Activated naive CD4-positive, alpha-beta T cell treated with Interleukin-2 at 50 U/mL for 16 hours (primary cell): ENCODE measurements around the gene NKX1-1.
"Not testable (repeated sequence)": the region's sequence is repeated elsewhere in the genome, so short reads cannot be mapped to it uniquely, and the experiment has no call there.

ENCODE experiments used
- DNase-seq: peaks from one replicate; pipeline ENCODE4 v3.0.0-alpha.2; 2020

NKX1-1 gene

DNA sequence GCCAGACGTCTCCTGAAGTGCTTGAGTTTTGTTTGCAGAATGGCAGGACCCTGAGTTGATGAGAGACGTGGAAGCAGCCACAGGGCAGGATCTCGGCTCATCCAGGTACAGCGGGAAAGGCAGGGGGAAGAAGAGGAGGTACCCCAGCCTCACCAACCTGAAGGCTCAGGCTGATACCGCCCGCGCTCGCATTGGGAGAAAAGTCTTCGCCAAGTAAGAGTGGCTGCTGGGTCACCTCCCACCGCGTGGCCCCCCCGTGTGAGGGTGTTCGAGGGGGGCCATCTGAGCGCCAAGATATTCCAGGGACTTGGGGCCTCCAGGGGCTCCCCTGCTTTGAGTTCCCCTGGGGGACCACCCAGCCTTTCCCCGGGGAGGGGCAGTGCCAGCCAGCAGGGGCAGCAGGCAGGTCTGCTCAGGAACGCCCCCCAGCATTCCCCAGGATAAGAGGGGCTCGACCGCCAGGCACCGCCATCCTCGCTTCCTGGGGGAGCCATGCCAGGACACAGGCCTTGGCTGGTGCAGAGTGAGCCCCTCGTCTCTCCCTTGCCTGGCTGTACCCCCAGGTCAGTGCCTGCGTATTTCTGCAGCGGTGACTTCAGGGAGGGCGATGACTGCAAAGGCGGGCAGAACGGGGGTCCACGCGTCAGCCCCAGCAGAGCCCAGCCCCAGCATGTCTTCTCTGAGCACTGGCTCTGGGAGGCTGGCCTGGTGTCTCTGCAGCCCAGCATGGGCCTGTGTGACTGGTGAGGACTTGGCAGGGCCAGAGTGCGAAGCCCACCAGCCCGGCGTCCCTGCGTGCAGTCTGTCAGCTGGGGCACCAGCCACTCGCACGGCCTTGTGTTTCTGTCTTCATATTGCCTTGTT, 22.3 kb downstream of the NKX1-1 start:
- DNase-seq: no peak

- DNase-seq: no peak
Measured at GRCh38 chr4:1382776-1383727, 23.2 kb downstream of the NKX1-1 start.

GRCh38 chr4:1381944-1382541, 24.2 kb downstream of the NKX1-1 start:
- DNase-seq: no peak

DNA sequence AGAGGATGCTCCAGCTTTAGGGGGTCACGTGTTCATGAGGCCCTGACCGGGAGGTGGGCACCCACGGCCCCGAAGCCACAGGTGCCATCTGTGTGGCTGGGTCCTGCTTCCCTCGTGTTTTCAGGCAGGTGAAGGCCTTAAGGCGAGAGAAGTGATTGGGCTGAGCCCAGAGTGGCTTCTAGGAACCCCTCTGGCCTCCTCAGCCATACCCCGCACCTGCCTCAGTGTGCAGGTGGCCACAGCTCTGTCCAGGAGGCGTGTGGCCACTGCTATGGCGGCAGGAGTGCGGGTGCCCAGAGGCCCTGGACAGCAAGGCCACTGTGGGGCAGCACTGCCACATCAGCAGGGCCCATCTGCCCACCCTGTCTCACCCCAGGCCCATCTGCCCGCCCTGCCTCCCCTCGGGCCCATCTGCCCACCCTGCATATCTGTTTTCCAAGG, 25.0 kb downstream of the NKX1-1 start:
- no peak for DNase-seq

DNA sequence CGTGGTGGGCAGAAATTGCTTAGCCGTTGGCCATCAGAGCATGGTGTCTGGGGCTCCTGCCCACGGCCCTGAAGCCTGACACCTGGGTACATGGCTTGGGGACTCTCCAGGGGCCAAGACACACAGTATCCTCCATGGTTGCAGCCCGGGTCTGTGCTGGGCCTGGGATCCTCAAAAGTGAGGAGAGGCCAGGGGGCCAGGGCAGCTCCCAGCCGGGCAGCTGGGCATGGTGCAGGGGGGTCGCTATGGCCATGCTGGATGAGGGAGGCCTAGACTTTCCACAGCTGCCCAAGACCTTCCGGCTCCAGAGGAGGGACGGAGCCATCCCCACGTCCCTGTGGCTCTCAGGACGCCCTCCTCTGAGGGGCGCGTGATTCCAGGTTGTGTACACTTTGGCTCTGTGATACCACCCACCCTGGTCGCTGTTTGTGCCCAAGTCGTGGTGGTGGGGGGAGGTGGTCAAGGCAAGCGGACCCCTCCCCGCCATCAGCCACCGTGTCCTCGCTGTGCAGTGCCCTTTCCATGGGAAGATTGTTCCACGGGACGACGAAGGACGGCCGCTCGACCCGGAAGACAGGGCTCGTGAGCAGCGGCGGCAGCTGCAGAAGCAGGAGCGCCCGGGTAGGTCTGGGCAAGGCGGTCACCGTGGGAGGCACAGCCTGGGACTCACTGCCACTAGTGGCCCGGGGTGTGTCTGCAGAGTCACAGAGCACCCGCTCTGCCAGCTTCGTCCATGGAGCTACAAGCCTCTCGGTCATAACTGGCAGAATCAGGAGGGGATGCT, 25.7 kb downstream of the NKX1-1 start:
- DNase-seq: no peak

DNA sequence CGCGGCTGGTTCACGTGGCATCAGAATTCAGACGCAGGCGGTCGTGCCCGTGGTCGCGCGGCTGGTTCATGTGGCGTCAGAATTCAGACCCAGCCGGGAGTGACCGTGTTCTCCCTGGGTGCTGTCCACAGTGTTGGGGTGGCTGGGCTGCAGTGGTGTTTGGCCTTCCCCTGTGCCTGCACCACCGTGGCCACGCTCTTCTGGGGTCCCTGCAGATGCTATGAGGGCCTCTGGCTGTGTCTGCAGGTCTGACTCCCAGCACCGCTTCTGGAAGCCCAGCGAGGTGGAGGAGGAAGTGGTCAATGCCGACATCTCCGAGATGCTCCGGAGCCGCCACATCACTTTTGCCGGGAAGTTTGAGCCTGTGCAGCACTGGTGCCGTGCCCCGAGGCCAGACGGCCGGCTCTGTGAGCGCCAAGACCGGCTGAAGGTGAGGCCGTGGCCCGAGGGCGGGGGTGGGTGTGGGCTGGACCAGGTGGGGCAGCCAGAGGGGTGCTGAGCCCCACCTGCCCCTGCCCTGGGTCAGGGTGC, 26.4 kb downstream of the NKX1-1 start:
- no peak for DNase-seq

DNA sequence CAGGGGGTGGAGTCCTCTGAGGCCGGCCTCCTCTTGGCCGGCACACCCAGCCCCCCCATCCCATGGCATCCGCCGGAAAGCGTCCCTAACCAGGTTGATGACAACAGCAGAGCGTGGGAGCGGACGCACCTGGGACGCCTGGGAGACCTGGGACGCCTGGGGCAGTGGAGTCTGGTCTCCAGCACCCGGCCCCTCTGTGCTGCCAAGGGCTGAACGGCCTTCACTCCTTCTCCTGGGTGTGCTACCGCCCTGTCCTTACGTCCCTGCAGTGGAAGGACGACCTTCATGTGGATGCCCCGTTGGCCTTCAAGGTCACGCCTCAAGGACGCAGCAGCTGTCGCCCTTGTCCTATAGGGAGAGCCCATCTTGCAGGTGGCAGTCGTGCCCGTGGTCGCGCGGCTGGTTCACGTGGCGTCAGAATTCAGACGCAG, 26.9 kb downstream of the NKX1-1 start:
- no peak for DNase-seq

DNA sequence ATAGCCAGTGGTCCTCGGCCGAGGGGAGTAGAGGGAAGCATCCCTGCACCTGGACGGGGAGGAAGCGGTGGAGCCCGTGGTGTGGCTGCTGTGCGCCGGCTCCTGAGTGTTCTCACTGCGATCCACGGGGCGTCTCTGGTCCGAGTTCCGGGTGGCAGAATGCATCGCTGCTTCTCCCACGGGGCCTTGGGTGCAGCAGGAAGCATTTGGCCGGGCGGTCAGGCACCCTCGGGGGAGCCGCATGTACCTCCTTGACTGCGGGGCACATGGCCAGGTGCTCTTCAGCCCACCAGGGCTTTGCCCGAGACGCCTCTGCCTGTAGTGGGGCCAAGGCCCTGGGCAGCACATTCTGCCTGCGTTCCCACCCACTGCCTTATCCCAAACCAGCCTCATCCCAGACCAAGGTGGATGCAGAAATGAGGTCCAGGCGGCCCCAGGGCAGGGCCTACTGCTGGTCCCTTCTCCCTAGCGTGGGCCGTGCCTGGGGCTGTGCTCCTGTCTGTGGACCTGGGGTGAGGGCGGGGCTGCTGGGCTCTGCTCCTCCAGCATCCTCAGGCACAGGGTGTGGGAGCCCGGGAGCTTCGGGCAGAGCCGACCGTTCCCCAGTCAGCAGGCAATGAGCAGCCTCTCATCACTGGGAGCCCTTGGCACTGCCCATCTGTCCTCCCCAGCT, 27.5 kb downstream of the NKX1-1 start:
- no peak for DNase-seq

DNA sequence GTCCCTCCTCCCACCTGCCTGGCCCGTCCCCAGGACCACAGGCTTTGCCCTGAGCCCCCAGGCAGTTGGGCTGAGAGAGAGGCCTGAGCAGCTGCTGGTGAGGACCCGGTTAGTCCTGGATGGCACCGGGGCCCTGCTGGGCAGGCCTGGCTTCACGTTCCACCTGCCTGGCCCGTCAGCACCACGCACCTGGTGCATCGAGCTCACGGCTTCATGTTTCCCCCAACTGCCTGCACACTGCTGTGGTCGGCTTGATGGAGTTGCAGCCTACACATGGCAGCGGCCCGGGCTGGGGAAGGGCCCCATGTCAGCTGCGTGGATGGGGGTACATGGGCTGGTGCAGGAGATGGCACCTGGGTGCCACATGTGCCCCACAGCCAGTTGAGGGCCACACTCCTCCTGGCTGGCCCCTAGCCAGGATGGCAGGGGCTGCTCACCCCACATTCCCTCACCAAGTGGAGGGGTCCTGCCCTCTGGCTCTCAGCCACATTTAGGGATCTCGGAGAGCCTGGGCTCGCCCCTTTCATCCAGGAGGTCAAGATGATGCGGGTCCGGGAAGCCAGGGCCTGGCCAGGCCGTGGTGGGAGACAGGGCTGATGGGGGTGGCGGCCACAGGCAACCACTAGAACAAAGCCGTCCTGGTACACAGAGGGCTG, 28.5 kb downstream of the NKX1-1 start:
- DNase-seq: no peak

- DNase-seq: no peak
Measured at GRCh38 chr4:1376841-1377605, 29.2 kb downstream of the NKX1-1 start.

DNA sequence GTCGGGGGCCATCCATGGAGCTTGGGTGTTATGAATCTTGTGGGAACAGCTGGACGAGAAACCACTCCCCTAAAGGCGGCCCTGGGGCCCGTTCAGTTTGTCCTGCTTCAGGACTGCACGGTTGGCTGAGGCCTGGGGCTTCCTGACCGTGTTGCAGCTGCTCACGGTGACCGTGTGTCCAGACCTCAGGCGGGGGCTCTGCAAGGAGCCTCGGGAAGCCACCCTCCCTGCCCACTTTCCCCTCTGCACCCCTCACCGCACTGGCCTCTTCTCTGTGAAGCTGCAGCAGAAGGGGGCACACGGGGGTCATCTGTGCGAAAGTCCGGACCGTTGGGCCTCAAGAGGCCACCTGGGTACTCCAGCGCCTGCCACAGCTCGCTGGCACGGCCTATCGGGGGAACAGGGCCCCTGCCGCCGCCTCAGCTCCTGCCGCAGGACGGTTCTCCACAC, 29.8 kb downstream of the NKX1-1 start:
- no peak for DNase-seq

GRCh38 chr4:1375761-1376322, 30.4 kb downstream of the NKX1-1 start:
- no peak for DNase-seq

DNA sequence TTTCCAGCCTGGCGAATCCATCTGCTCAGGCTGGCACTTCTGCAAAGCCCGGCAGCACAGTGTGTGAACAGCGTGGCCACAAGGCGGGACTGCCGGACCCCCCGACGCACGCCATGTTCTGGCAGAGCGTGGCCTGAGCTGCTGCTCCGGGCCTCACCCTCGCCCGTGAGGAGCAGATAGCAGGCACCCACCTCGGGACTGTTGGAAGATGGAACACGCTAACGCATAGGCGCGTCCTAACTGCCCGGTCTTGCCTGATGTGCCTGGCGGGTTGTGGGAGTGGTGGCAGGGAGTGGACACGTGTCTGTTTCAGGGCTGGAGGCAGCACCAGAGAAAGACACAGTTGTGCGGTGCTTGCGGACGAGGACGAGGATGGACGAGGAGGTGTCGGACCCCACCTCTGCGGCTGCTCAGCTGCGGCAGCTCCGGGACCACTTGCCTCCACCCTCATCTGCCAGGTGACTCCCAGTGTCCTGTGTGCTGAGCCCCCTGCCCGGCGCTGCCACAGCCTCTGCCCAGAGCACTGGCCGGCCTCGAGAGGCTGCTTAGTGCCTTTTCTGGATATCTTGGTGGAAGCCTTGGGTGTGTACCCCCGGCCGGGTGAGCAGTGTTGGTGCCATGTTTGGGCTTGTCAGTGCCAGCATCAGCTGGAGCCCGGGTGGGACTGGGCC, 31.1 kb downstream of the NKX1-1 start:
- no peak for DNase-seq

- DNase-seq: no peak
Measured at GRCh38 chr4:1374706-1375045, 31.6 kb downstream of the NKX1-1 start.

DNA sequence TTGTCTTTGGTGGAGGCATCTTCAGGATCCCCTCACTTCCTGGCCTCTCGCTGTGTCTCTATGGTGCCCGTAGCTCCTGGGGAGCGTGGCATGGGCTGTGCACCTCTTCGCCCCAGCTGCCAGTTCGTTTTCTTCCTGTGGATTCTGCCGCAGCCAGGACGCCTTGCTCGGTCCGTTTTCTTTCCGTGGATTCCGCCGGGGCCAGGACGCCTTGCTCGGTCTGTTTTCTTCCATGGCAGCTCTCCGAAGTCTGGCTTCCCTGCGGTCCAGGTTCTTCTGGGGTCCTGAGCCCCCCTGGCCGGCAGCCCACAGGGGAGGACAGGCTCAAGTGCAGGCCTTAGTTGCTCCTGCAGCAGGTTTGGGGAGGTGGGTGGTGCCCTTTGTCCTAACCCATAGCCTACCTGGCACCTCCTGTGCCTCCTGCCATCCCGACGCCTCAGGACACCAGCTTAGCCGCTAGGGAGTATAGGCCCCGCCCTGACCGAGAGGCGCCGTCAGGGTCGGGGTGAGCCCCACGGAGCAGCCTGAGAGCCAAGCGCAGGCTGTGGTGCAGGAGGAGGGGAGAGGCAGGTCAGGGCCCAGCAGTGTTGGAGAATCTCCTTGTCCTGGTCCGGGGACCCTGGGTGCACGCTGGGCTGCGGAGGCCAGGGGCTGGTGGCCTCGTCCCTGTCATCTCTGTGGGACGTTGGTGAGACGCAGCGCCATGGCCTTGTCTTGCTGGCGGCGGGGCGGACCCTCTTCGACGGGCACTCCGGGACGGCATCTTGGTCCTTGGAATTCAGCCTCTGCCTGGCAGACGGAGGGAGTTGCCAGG, 32.1 kb downstream of the NKX1-1 start:
- no peak for DNase-seq

DNA sequence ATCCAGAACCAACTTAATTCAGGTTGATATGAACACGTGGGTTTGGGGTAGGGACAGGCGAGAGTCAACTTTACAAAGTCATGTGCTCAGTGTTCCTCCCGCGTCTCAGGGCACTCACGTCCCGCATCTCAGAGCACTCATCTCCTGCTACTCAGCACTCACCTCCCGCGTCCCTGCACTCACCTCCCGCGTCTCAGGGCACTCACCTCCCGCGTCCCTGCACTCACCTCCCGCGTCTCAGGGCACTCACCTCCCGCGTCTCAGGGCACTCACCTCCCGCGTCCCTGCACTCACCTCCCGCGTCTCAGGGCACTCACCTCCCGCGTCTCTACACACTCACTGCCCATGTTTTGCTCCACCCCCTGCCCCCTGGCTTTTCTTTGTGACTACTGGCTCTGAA, 33.7 kb downstream of the NKX1-1 start:
- DNase-seq: not testable (repeated sequence)

DNA sequence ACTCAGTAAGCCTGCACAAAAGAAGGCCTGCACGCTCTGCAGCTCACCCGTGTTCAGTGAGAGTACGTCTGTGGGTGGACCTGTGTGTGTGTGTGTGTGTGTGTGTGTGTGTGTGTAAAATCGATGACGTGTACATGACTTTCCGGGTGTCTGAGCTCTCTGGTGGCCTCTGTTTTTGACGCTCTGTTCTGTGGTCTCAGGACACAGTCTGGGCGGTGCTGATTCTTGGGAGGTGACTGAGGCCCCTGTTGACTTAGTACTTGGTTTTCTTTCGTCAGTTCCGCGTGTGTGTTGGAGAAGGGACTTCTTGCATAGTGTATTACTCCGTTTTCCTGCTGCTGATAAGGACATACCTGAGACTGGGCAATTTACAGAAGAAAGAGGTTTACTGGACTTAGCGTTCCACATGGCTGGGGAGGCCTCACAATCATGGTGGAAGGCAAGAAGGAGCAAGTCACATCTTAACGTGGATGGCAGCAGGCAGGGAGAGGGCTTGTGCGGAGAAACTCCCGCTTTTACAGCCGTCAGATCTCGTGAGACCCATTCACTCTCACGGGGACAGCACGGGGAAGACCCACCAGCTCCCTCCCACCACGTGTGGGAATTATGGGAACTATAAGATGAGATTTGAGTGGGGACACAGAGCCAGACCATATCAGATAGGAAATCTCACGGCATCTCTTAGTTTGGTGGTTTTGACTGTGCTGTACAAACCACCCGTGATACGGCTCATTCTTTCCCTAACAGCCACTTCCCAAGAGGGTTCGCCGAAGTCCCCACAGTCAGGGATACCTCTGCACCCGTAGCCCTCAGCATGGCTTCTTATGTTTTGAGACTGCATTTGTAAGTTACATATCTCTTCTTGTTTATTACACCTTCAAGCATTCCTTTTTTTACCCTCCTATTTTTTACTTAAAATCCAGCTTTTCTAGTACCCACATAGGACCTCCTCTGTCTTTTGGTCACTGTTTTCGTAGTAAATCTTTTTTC, 34.8 kb downstream of the NKX1-1 start:
- DNase-seq: no peak
